GM23248 (cell line): ENCODE data around the gene CD300H. TPM values are rescaled to one million over a fixed set of nuclear protein-coding genes. Genes with fewer than 3 reads are reported as not detected.

ENCODE experiments used
- DNase-seq: peaks from one replicate; pipeline ENCODE4 v3.0.0-alpha.2; 2015
- H2AFZ ChIP-seq: fragments of 200-600 bp; sonication (generic); 2 replicates; pipeline ENCODE4 v1.6.1; 2016; ENCODE audit warnings: antibody characterized with exemption
- H3F3A ChIP-seq: fragments of 200-600 bp; sonication (generic); 2 replicates; pipeline ENCODE4 v1.6.1; 2016; ENCODE audit warnings: mild to moderate bottlenecking, antibody characterized with exemption, mixed run types; ENCODE audit not compliant: insufficient read depth
- H3K27ac ChIP-seq: fragments of 200-600 bp; sonication (generic); 2 replicates; pipeline ENCODE4 v1.5.1; 2016; ENCODE audit warnings: mild to moderate bottlenecking
- H3K27me3 ChIP-seq: fragments of 200-600 bp; sonication (generic); replicated peaks from 2 replicates; pipeline ENCODE4 v1.6.1; 2016; ENCODE audit warnings: mild to moderate bottlenecking; ENCODE audit not compliant: insufficient read depth
- H3K36me3 ChIP-seq: fragments of 200-600 bp; sonication (generic); 2 replicates; pipeline ENCODE4 v1.6.1; 2016; ENCODE audit warnings: low read depth, mild to moderate bottlenecking
- H3K4me1 ChIP-seq: fragments of 200-600 bp; sonication (generic); 2 replicates; pipeline ENCODE4 v1.6.1; 2016; ENCODE audit warnings: mild to moderate bottlenecking; ENCODE audit not compliant: insufficient read depth
- H3K4me2 ChIP-seq: fragments of 200-600 bp; sonication (generic); one replicate; pipeline ENCODE4 v1.6.1; 2016; ENCODE audit warnings: mild to moderate bottlenecking; ENCODE audit not compliant: unreplicated experiment
- H3K4me3 ChIP-seq: fragments of 200-600 bp; sonication (generic); 2 replicates; pipeline ENCODE4 v1.5.1; 2016; ENCODE audit warnings: mild to moderate bottlenecking
- H3K79me2 ChIP-seq: fragments of 200-600 bp; sonication (generic); 2 replicates; pipeline ENCODE4 v1.6.1; 2016; ENCODE audit warnings: mild to moderate bottlenecking; ENCODE audit not compliant: insufficient read depth
- H3K9ac ChIP-seq: fragments of 200-600 bp; sonication (generic); 2 replicates; pipeline ENCODE4 v1.6.1; 2016; ENCODE audit warnings: mild to moderate bottlenecking
- H3K9me2 ChIP-seq: fragments of 200-600 bp; sonication (generic); 2 replicates; pipeline ENCODE4 v1.6.1; 2016; ENCODE audit warnings: mixed run types, mild to moderate bottlenecking, moderate library complexity; ENCODE audit not compliant: insufficient read depth
- H3K9me3 ChIP-seq: fragments of 200-600 bp; sonication (generic); one replicate; pipeline ENCODE4 v1.6.1; 2017; ENCODE audit warnings: low read depth
- H4K20me1 ChIP-seq: fragments of 200-600 bp; sonication (generic); 2 replicates; pipeline ENCODE4 v1.6.0; 2016; ENCODE audit not compliant: insufficient read depth
- EZH2 ChIP-seq: fragments of 200-600 bp; sonication (generic); IDR thresholded peaks from 2 replicates; pipeline ENCODE4 v1.6.1; 2018; ENCODE audit warnings: antibody characterized with exemption, mild to moderate bottlenecking; ENCODE audit not compliant: insufficient read depth, poor library complexity, severe bottlenecking
- EZH2phosphoT487 ChIP-seq: fragments of 200-600 bp; sonication (generic); IDR thresholded peaks from 2 replicates; pipeline ENCODE4 v1.6.1; 2018; ENCODE audit warnings: antibody characterized with exemption, moderate library complexity, mild to moderate bottlenecking, low read depth; ENCODE audit not compliant: insufficient read depth
- WGBS, 2 experiments: methylation state at CpG; one replicate each; pipeline ENCODE4 v1.1.6; 2015 to 2017; ENCODE audit warnings: low lambda C conversion rate in 2 of 2, low coverage in 1 of 2; ENCODE audit errors: missing lambda C conversion rate in 2 of 2; 5-methylcytosine and 5-hydroxymethylcytosine counted together
- in situ Hi-C: fragments of 300-500 bp; cut with MboI; formaldehyde crosslinking; loops from 2 replicates; pipeline ENCODE4 v1.15.0; 2020
- polyA plus RNA-seq: library from polyadenylated mRNA; unstranded; fragments of >200 nt; fragmentation: Nextera tagmentation; extraction: Ambion mirVana; gene quantifications from 2 replicates; pipeline ENCODE4 v1.2.1, GENCODE V29; 2016
- total RNA-seq: library from RNA; depleted of rRNA; stranded (reverse); fragments of >200 nt; shearing (Covaris generic); gene quantifications from 2 replicates; pipeline ENCODE4 v1.2.3, GENCODE V29; 2014

CD300H gene
- total and polyA plus RNA-seq, 2 experiments from 2014 or later = not detected

GRCh38 chr17:74584292-74585060, 17.2 kb upstream of the CD300H start:
- no peak for TF ChIP-seq EZH2phosphoT487
- TF ChIP-seq EZH2 = no peak
- H3K79me2 ChIP-seq = no peaks in the 10 kb centered on the region
- H2AFZ ChIP-seq = no peak overlapping the region
- no peaks in the 10 kb centered on the region for H3K4me1 ChIP-seq
- H3K9ac ChIP-seq = no peak overlapping the region
- H3K36me3 ChIP-seq = no peaks in the 10 kb centered on the region
- no peak overlapping the region for H3K4me3 ChIP-seq
- DNase-seq = no peak
- WGBS, 2 experiments = 32 to 37% methylated on average over 14 of the region's 14 CpGs
- no peaks in the 10 kb centered on the region for H3K9me2 ChIP-seq
- no peaks in the 10 kb centered on the region for H3F3A ChIP-seq
- in situ Hi-C loops = no loop called here
- no peaks in the 10 kb centered on the region for H4K20me1 ChIP-seq
- peaks cover 37% of the 10 kb centered on the region for H3K27me3 ChIP-seq
- H3K4me2 ChIP-seq = no peak overlapping the region
- no peaks in the 10 kb centered on the region for H3K9me3 ChIP-seq
- H3K27ac ChIP-seq = no peak overlapping the region

DNA sequence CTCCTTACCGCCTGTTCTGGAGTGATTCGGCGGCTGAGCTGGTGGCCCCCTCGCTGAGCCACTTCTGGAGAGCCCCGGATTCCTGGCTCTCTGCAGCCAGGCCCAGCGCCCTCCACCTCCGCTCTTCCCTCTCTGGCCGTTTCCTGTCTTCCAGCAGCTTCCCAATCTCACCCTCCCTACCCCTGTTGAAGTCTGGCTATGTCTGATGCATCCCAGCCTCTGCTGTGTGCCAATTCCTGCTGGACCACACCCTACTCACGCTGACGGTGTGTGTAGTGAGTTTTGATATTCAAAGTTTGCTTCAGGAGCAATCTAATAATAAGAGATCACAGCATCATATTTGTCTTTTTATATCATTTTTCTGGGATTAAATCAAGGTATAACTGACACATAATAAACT, 15.3 kb upstream of the CD300H start:
- no peaks in the 10 kb centered on the region for H3F3A ChIP-seq
- no peaks in the 10 kb centered on the region for H3K9me2 ChIP-seq
- peaks cover 33% of the 10 kb centered on the region for H3K27me3 ChIP-seq
- H3K4me1 ChIP-seq = no peaks in the 10 kb centered on the region
- no peak overlapping the region for H3K9ac ChIP-seq
- TF ChIP-seq EZH2phosphoT487 (no peak), EZH2 (no peak)
- no peaks in the 10 kb centered on the region for H3K79me2 ChIP-seq
- no peaks in the 10 kb centered on the region for H4K20me1 ChIP-seq
- DNase-seq = no peak
- 36 to 41% methylated on average over 10 of the region's 10 CpGs for WGBS, 2 experiments
- no peak overlapping the region for H2AFZ ChIP-seq
- H3K4me2 ChIP-seq = no peak overlapping the region
- H3K9me3 ChIP-seq = no peaks in the 10 kb centered on the region
- H3K27ac ChIP-seq = no peak overlapping the region
- in situ Hi-C loops = no loop called here
- H3K36me3 ChIP-seq = no peaks in the 10 kb centered on the region
- no peak overlapping the region for H3K4me3 ChIP-seq

GRCh38 chr17:74579900-74580299, 12.6 kb upstream of the CD300H start:
- H3F3A ChIP-seq = no peaks in the 10 kb centered on the region
- in situ Hi-C loops = no loop called here

DNA sequence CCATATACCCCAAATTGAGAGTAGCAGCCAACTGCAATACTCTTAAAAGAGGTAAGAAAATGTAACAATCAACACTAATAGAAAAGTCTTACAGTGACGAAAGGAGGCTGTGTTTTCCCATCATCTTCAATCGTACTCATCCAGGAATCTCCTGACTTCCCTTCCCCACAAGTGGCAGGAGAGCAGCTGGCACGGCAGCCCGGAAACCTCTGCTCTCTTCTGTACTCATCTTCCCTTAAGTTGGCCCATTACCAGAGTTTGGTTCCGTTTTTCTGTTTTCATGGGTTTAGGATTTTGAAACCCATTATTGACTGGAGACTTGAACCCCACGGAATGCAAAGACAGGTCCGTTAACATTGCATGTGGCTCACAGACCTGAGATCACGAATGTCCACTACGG, 11.7 kb upstream of the CD300H start:
- Histone ChIP-seq H3K4me1 (no peaks in the 10 kb centered on the region), H3K9ac (no peak overlapping the region), H3K27ac (no peak overlapping the region), H3K27me3 (0 out of 2 replicates have a peak, but pooled peaks cover 1% of the 10 kb centered on the region), H3K4me3 (no peak overlapping the region), H3F3A (no peaks in the 10 kb centered on the region), H4K20me1 (no peaks in the 10 kb centered on the region), H3K9me2 (no peaks in the 10 kb centered on the region), H3K9me3 (no peaks in the 10 kb centered on the region), H3K79me2 (no peaks in the 10 kb centered on the region), H2AFZ (no peak overlapping the region), H3K4me2 (no peak overlapping the region), H3K36me3 (no peaks in the 10 kb centered on the region)
- WGBS, 2 experiments = 53 to 64% methylated on average over 9 of the region's 9 CpGs
- DNase-seq = no peak
- in situ Hi-C loops = no loop called here
- TF ChIP-seq EZH2 (no peak), EZH2phosphoT487 (no peak)

More at GRCh38 chr17:74579900-74580299, 12.6 kb upstream of the CD300H start:
- no peaks in the 10 kb centered on the region for H3K9me3 ChIP-seq
- H3K27me3 ChIP-seq = peaks cover 10% of the 10 kb centered on the region
- H3K4me2 ChIP-seq = no peak overlapping the region
- no peaks in the 10 kb centered on the region for H3K36me3 ChIP-seq
- H3K27ac ChIP-seq = no peak overlapping the region
- 49 to 64% methylated on average over 7 of the region's 7 CpGs for WGBS, 2 experiments
- no peaks in the 10 kb centered on the region for H3K79me2 ChIP-seq
- DNase-seq = no peak
- TF ChIP-seq EZH2 (no peak), EZH2phosphoT487 (no peak)
- no peak overlapping the region for H3K4me3 ChIP-seq
- no peaks in the 10 kb centered on the region for H3K9me2 ChIP-seq
- H3K9ac ChIP-seq = no peak overlapping the region
- H2AFZ ChIP-seq = no peak overlapping the region
- no peaks in the 10 kb centered on the region for H4K20me1 ChIP-seq
- H3K4me1 ChIP-seq = no peaks in the 10 kb centered on the region
